ENCODE measurements around the gene LRRC18. TPM values are rescaled to one million over a fixed set of nuclear protein-coding genes. Genes with fewer than 3 reads are reported as not detected.

LRRC18 gene
- total RNA-seq, 1 experiment from 2014 or later, result not detected

GRCh38 chr10:48958598-48959190 lies 19.1 kb upstream of the LRRC18 start:
- TF ChIP-seq SRF (IDR thresholded peaks at IDR 0.05; ENCODE audit: low read depth) (no peak), ELF1 (IDR thresholded peaks at IDR 0.05; ENCODE audit: borderline replicate concordance, low read depth) (no peak), ZBTB33 (IDR thresholded peaks at IDR 0.05; ENCODE audit: extremely low read depth, insufficient replicate concordance, low read length) (no peak), POLR2AphosphoS5 (IDR thresholded peaks at IDR 0.05; ENCODE audit: low read depth, low read length) (no peak), EZH2 (IDR thresholded peaks at IDR 0.05) (no peak), SIN3A (IDR thresholded peaks at IDR 0.05; ENCODE audit: low read depth) (no peak), ZFX (IDR thresholded peaks at IDR 0.05) (no peak), FOSL1 (IDR thresholded peaks at IDR 0.05; ENCODE audit: low read depth) (no peak), CBX3 (IDR thresholded peaks at IDR 0.05; ENCODE audit: low read depth) (no peak), RAD21 (IDR thresholded peaks at IDR 0.05; ENCODE audit: low read depth) (no peak), ZNF274 (IDR thresholded peaks at IDR 0.05; ENCODE audit: low read depth, low read length) (no peak), POLR2A (IDR thresholded peaks at IDR 0.05; ENCODE audit: borderline replicate concordance, extremely low read depth, insufficient read depth, insufficient read length) (no peak), SP1 (IDR thresholded peaks at IDR 0.05; ENCODE audit: low read depth) (no peak)
- TF ChIP-seq, protein P1, sequence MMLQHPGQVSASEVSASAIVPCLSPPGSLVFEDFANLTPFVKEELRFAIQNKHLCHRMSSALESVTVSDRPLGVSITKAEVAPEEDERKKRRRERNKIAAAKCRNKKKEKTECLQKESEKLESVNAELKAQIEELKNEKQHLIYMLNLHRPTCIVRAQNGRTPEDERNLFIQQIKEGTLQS (IDR thresholded peaks at IDR 0.05), result no peak
- TF ChIP-seq, protein P2, sequence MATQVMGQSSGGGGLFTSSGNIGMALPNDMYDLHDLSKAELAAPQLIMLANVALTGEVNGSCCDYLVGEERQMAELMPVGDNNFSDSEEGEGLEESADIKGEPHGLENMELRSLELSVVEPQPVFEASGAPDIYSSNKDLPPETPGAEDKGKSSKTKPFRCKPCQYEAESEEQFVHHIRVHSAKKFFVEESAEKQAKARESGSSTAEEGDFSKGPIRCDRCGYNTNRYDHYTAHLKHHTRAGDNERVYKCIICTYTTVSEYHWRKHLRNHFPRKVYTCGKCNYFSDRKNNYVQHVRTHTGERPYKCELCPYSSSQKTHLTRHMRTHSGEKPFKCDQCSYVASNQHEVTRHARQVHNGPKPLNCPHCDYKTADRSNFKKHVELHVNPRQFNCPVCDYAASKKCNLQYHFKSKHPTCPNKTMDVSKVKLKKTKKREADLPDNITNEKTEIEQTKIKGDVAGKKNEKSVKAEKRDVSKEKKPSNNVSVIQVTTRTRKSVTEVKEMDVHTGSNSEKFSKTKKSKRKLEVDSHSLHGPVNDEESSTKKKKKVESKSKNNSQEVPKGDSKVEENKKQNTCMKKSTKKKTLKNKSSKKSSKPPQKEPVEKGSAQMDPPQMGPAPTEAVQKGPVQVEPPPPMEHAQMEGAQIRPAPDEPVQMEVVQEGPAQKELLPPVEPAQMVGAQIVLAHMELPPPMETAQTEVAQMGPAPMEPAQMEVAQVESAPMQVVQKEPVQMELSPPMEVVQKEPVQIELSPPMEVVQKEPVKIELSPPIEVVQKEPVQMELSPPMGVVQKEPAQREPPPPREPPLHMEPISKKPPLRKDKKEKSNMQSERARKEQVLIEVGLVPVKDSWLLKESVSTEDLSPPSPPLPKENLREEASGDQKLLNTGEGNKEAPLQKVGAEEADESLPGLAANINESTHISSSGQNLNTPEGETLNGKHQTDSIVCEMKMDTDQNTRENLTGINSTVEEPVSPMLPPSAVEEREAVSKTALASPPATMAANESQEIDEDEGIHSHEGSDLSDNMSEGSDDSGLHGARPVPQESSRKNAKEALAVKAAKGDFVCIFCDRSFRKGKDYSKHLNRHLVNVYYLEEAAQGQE (IDR thresholded peaks at IDR 0.05; ENCODE audit: low read depth), result no peak
- TF ChIP-seq, protein P3, sequence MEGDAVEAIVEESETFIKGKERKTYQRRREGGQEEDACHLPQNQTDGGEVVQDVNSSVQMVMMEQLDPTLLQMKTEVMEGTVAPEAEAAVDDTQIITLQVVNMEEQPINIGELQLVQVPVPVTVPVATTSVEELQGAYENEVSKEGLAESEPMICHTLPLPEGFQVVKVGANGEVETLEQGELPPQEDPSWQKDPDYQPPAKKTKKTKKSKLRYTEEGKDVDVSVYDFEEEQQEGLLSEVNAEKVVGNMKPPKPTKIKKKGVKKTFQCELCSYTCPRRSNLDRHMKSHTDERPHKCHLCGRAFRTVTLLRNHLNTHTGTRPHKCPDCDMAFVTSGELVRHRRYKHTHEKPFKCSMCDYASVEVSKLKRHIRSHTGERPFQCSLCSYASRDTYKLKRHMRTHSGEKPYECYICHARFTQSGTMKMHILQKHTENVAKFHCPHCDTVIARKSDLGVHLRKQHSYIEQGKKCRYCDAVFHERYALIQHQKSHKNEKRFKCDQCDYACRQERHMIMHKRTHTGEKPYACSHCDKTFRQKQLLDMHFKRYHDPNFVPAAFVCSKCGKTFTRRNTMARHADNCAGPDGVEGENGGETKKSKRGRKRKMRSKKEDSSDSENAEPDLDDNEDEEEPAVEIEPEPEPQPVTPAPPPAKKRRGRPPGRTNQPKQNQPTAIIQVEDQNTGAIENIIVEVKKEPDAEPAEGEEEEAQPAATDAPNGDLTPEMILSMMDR (IDR thresholded peaks at IDR 0.05 in 2 of 3, conservative IDR thresholded peaks at IDR 0.05 in 1 of 3; ENCODE audit: borderline replicate concordance in 1 of 3, insufficient read depth in 1 of 3, low read depth in 2 of 3, low read length in 2 of 3), result no peak
- H3K36me3 ChIP-seq (ENCODE audit: control insufficient read depth in 1 of 2, insufficient read depth in 2 of 2, low read length in 2 of 2), result no peaks in the 10 kb centered on the region

More at GRCh38 chr10:48958598-48959190, 19.1 kb upstream of the LRRC18 start:
- Histone ChIP-seq H3K27ac (ENCODE audit: low read depth, low read length) (no peak overlapping the region), H3K9me2 (ENCODE audit: insufficient read depth) (no peaks in the 10 kb centered on the region), H3K9ac (ENCODE audit: low read length) (no peak overlapping the region), H3K4me3 (replicated peaks in 1 of 2; ENCODE audit: low read depth in 1 of 2, low read length in 2 of 2) (no peak overlapping the region), H3K4me2 (ENCODE audit: low read length) (no peak overlapping the region), H2AFZ (ENCODE audit: low read depth, low read length, poor library complexity, severe bottlenecking) (no peak overlapping the region), H4K20me1 (ENCODE audit: insufficient read depth) (no peaks in the 10 kb centered on the region), H3K79me2 (ENCODE audit: insufficient read depth, low read length) (no peaks in the 10 kb centered on the region), H3K27me3 (ENCODE audit: insufficient read depth, low read length) (peaks cover 28% of the 10 kb centered on the region), H3K4me1 (ENCODE audit: control insufficient read depth in 1 of 2, insufficient read depth in 2 of 2, low read length in 2 of 2) (no peaks in the 10 kb centered on the region), H3K9me3 (ENCODE audit: control insufficient read depth in 1 of 2, insufficient read depth in 1 of 2, low read depth in 1 of 2, low read length in 2 of 2) (no peaks in the 10 kb centered on the region)
- no peak for ATAC-seq
- DNase-seq (ENCODE audit: low read depth, low spot score), result no peak
- intact Hi-C loops (cut with micrococcal nuclease), result no loop called here
- RAD21 ChIA-PET (ENCODE audit: low non-redundant PET in 1 of 2, low total read pairs in 2 of 2, uncharacterized antibody in 2 of 2, unreplicated experiment in 2 of 2), result no interaction called here
- BruUV-seq (replicated peaks), result no TSS peak
- CTCF ChIA-PET, result no interaction called here
- POLR2A ChIA-PET, result no interaction called here

All from HCT116 (cell line).